ENCODE measurements around the gene TMTC1. TPM values are rescaled to one million over a fixed set of nuclear protein-coding genes. Genes with fewer than 3 reads are reported as not detected.

Gene TMTC1
- total RNA-seq, 4 donors from 2014 or later, result 7.4 to 25.6 (median 15.4) TPM

- H3K4me3 ChIP-seq, result no peak overlapping the region
- no peaks in the 10 kb centered on the region for H3K4me1 ChIP-seq
- no peak overlapping the region for H3K27ac ChIP-seq
- DNase-seq, result no peak
- TF ChIP-seq, protein P1, sequence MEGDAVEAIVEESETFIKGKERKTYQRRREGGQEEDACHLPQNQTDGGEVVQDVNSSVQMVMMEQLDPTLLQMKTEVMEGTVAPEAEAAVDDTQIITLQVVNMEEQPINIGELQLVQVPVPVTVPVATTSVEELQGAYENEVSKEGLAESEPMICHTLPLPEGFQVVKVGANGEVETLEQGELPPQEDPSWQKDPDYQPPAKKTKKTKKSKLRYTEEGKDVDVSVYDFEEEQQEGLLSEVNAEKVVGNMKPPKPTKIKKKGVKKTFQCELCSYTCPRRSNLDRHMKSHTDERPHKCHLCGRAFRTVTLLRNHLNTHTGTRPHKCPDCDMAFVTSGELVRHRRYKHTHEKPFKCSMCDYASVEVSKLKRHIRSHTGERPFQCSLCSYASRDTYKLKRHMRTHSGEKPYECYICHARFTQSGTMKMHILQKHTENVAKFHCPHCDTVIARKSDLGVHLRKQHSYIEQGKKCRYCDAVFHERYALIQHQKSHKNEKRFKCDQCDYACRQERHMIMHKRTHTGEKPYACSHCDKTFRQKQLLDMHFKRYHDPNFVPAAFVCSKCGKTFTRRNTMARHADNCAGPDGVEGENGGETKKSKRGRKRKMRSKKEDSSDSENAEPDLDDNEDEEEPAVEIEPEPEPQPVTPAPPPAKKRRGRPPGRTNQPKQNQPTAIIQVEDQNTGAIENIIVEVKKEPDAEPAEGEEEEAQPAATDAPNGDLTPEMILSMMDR (IDR thresholded peaks at IDR 0.05), result no peak
- no peak for TF ChIP-seq POLR2A (IDR thresholded peaks at IDR 0.05)
- no peaks in the 10 kb centered on the region for H3K36me3 ChIP-seq
- no peaks in the 10 kb centered on the region for H3K27me3 ChIP-seq
- no peaks in the 10 kb centered on the region for H3K9me3 ChIP-seq
These were observed 296.8 kb downstream of the TMTC1 start for GRCh38 chr12:29486972-29487371.

- no peak for DNase-seq
- no peaks in the 10 kb centered on the region for H3K9me3 ChIP-seq
- no peak overlapping the region for H3K27ac ChIP-seq
- no peak overlapping the region for H3K4me3 ChIP-seq
- H3K4me1 ChIP-seq, result no peaks in the 10 kb centered on the region
- no peaks in the 10 kb centered on the region for H3K36me3 ChIP-seq
- TF ChIP-seq, protein P1 (IDR thresholded peaks at IDR 0.05), result no peak
- TF ChIP-seq POLR2A (IDR thresholded peaks at IDR 0.05), result no peak
- H3K27me3 ChIP-seq, result no peaks in the 10 kb centered on the region
These were observed 320.5 kb downstream of the TMTC1 start for GRCh38 chr12:29463198-29463597.

DNA sequence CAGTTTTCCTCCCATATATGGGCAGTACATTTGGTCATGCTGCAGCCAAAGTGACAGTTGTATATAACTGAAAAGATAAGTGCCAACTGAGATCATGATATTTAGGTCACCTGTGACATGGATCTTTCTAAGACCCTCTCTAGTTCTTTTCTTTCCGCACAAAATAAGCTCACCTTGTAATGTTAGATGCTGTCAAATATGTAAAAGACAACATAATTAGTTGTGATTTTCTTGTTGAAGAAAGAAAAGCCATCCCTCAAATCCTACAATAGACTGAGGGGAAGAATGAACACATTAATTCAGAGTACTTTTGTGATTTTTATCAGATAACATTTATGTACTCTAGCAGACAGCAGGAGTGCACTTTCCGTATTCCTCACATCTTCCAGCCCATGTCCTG is 323.7 kb downstream of the TMTC1 start:
- DNase-seq, result no peak
- Histone ChIP-seq H3K4me1 (no peaks in the 10 kb centered on the region), H3K9me3 (no peaks in the 10 kb centered on the region), H3K36me3 (no peaks in the 10 kb centered on the region), H3K27me3 (no peaks in the 10 kb centered on the region), H3K27ac (no peak overlapping the region), H3K4me3 (no peak overlapping the region)
- TF ChIP-seq, protein P1 (IDR thresholded peaks at IDR 0.05), result no peak
- TF ChIP-seq POLR2A (IDR thresholded peaks at IDR 0.05), result no peak

GRCh38 chr12:29455087-29455486 is 328.7 kb downstream of the TMTC1 start:
- no peak overlapping the region for H3K4me3 ChIP-seq
- H3K27me3 ChIP-seq, result no peaks in the 10 kb centered on the region
- H3K9me3 ChIP-seq, result no peaks in the 10 kb centered on the region
- no peak for TF ChIP-seq POLR2A (IDR thresholded peaks at IDR 0.05)
- TF ChIP-seq, protein P1 (IDR thresholded peaks at IDR 0.05), result no peak
- H3K27ac ChIP-seq, result no peak overlapping the region
- no peaks in the 10 kb centered on the region for H3K36me3 ChIP-seq
- no peaks in the 10 kb centered on the region for H3K4me1 ChIP-seq
- no peak for DNase-seq

GRCh38 chr12:29451888-29452287 is 331.9 kb downstream of the TMTC1 start:
- no peak for TF ChIP-seq POLR2A (IDR thresholded peaks at IDR 0.05)
- TF ChIP-seq, protein P1 (IDR thresholded peaks at IDR 0.05), result no peak
- H3K4me3 ChIP-seq, result no peak overlapping the region
- H3K36me3 ChIP-seq, result no peaks in the 10 kb centered on the region
- H3K4me1 ChIP-seq, result no peaks in the 10 kb centered on the region
- H3K27me3 ChIP-seq, result no peaks in the 10 kb centered on the region
- H3K27ac ChIP-seq, result no peak overlapping the region
- DNase-seq, result no peak
- H3K9me3 ChIP-seq, result no peaks in the 10 kb centered on the region
